ENCODE data around the gene TPPP. TPM values are rescaled to one million over a fixed set of nuclear protein-coding genes. Genes with fewer than 3 reads are reported as not detected.

The TPPP gene
- total RNA-seq, 1 experiment from 2014 or later, result 3.9 TPM

- Histone ChIP-seq H3K4me2 (ENCODE audit: low read length) (peak overlapping the region; percentile 78), H3K36me3 (ENCODE audit: control insufficient read depth in 1 of 2, insufficient read depth in 2 of 2, low read length in 2 of 2) (peaks cover 0 to 17% of the 10 kb centered on the region in 2 experiments; a peak in 2 of 4 replicates), H3K79me2 (ENCODE audit: insufficient read depth, low read length) (peaks cover 37% of the 10 kb centered on the region), H3K9me3 (ENCODE audit: control insufficient read depth in 1 of 2, insufficient read depth in 1 of 2, low read depth in 1 of 2, low read length in 2 of 2) (no peaks in the 10 kb centered on the region; a peak in 1 of 4 replicates), H2AFZ (ENCODE audit: low read depth, low read length, poor library complexity, severe bottlenecking) (no peak overlapping the region), H4K20me1 (ENCODE audit: insufficient read depth) (peaks cover 6% of the 10 kb centered on the region; the same call in 1 of the 2 replicates), H3K4me3 (replicated peaks in 1 of 2; ENCODE audit: low read depth in 1 of 2, low read length in 2 of 2) (peak overlapping the region; percentile 72 to 93), H3K9me2 (ENCODE audit: insufficient read depth) (no peaks in the 10 kb centered on the region), H3K4me1 (ENCODE audit: control insufficient read depth in 1 of 2, insufficient read depth in 2 of 2, low read length in 2 of 2) (peaks cover 0 to 16% of the 10 kb centered on the region in 2 experiments; a peak in 2 of 4 replicates), H3K27me3 (ENCODE audit: insufficient read depth, low read length) (no peaks in the 10 kb centered on the region), H3K27ac (ENCODE audit: low read depth, low read length) (no peak overlapping the region), H3K9ac (ENCODE audit: low read length) (peak overlapping the region; percentile 79)
- no TSS peak for BruUV-seq (replicated peaks)
- ATAC-seq (no peak), DNase-seq (ENCODE audit: low read depth, low spot score) (no peak)
- intact Hi-C loops (cut with micrococcal nuclease), result loop anchor here (10.0 kb wide), 1 partner anchor 156 kb away; no protein-coding TSS in a partner anchor
- POLR2A ChIA-PET, result interaction anchor here (0.6 kb wide), 1 partner anchor 9 kb away, joined by 3 read pairs; no protein-coding TSS in a partner anchor
- RAD21 ChIA-PET (ENCODE audit: low non-redundant PET in 1 of 2, low total read pairs in 2 of 2, uncharacterized antibody in 2 of 2, unreplicated experiment in 2 of 2), result no interaction called here
- CTCF ChIA-PET, result no interaction called here
- TF ChIP-seq JUND (IDR thresholded peaks at IDR 0.05) (no peak), ELF1 (IDR thresholded peaks at IDR 0.05; ENCODE audit: borderline replicate concordance, low read depth) (no peak), EGR1 (IDR thresholded peaks at IDR 0.05; ENCODE audit: low read depth) (no peak), SP1 (IDR thresholded peaks at IDR 0.05; ENCODE audit: low read depth) (no peak), ZNF274 (IDR thresholded peaks at IDR 0.05; ENCODE audit: low read depth, low read length) (no peak)
- TF ChIP-seq, protein P1, sequence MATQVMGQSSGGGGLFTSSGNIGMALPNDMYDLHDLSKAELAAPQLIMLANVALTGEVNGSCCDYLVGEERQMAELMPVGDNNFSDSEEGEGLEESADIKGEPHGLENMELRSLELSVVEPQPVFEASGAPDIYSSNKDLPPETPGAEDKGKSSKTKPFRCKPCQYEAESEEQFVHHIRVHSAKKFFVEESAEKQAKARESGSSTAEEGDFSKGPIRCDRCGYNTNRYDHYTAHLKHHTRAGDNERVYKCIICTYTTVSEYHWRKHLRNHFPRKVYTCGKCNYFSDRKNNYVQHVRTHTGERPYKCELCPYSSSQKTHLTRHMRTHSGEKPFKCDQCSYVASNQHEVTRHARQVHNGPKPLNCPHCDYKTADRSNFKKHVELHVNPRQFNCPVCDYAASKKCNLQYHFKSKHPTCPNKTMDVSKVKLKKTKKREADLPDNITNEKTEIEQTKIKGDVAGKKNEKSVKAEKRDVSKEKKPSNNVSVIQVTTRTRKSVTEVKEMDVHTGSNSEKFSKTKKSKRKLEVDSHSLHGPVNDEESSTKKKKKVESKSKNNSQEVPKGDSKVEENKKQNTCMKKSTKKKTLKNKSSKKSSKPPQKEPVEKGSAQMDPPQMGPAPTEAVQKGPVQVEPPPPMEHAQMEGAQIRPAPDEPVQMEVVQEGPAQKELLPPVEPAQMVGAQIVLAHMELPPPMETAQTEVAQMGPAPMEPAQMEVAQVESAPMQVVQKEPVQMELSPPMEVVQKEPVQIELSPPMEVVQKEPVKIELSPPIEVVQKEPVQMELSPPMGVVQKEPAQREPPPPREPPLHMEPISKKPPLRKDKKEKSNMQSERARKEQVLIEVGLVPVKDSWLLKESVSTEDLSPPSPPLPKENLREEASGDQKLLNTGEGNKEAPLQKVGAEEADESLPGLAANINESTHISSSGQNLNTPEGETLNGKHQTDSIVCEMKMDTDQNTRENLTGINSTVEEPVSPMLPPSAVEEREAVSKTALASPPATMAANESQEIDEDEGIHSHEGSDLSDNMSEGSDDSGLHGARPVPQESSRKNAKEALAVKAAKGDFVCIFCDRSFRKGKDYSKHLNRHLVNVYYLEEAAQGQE (IDR thresholded peaks at IDR 0.05; ENCODE audit: low read depth), result no peak
- TF ChIP-seq, protein P2, sequence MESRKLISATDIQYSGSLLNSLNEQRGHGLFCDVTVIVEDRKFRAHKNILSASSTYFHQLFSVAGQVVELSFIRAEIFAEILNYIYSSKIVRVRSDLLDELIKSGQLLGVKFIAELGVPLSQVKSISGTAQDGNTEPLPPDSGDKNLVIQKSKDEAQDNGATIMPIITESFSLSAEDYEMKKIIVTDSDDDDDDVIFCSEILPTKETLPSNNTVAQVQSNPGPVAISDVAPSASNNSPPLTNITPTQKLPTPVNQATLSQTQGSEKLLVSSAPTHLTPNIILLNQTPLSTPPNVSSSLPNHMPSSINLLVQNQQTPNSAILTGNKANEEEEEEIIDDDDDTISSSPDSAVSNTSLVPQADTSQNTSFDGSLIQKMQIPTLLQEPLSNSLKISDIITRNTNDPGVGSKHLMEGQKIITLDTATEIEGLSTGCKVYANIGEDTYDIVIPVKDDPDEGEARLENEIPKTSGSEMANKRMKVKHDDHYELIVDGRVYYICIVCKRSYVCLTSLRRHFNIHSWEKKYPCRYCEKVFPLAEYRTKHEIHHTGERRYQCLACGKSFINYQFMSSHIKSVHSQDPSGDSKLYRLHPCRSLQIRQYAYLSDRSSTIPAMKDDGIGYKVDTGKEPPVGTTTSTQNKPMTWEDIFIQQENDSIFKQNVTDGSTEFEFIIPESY (IDR thresholded peaks at IDR 0.05; ENCODE audit: extremely low read depth, insufficient replicate concordance, low read length), result no peak
Measured at GRCh38 chr5:610744-611730, 82.1 kb downstream of the TPPP start.
